Adrenal gland (tissue), 12 donors: ENCODE results near the gene SEMA5A. TPM values are rescaled to one million over a fixed set of nuclear protein-coding genes. Genes with fewer than 3 reads are reported as not detected.
"Not testable (repeated sequence)": the region's sequence is repeated elsewhere in the genome, so short reads cannot be mapped to it uniquely, and the experiment has no call there.

ENCODE experiments used
- DNase-seq, 7 donors: peaks; one replicate each; pipeline ENCODE4 v3.0.0-alpha.2; 2019 to 2020
- H3K27ac ChIP-seq, 5 donors: fragments of 200-600 bp; sonication (generic) in 4 of 5; 1 replicate in 3 of 5; 2 replicates in 2 of 5; pipeline versions ENCODE4 v1.5.1 to v1.8.0; 2016 to 2020; ENCODE audit warnings: mild to moderate bottlenecking in 1 of 5
- H3K27me3 ChIP-seq: fragments of 200-600 bp; 2 replicates; pipeline ENCODE4 v1.8.0; 2021
- H3K36me3 ChIP-seq, 2 donors: fragments of 200-600 bp; replicated peaks in 1 of 2; 1 replicate in 1 of 2; 2 replicates in 1 of 2; pipeline versions ENCODE4 v1.5.1 to v1.8.0; 2018 to 2022
- H3K4me1 ChIP-seq, 2 donors: fragments of 200-600 bp; replicated peaks in 1 of 2; 1 replicate in 1 of 2; 2 replicates in 1 of 2; pipeline versions ENCODE4 v1.5.1 to v1.8.0; 2018 to 2021
- H3K4me3 ChIP-seq, 4 donors: fragments of 200-600 bp; sonication (generic) in 3 of 4; one replicate each; pipeline ENCODE4 v1.5.1; 2016 to 2018
- H3K9me3 ChIP-seq, 3 donors: fragments of 200-600 bp; sonication (generic) in 1 of 3; replicated peaks in 1 of 3; 1 replicate in 2 of 3; 2 replicates in 1 of 3; pipeline versions ENCODE4 v1.5.1 to v1.8.0; 2016 to 2021
- POLR2A ChIP-seq, 2 donors: fragments of 450-650 bp; IDR thresholded peaks; one replicate each; pipeline ENCODE4 v1.6.1; 2017; ENCODE audit warnings: antibody characterized with exemption in 2 of 2, mild to moderate bottlenecking in 2 of 2, moderate library complexity in 1 of 2
- WGBS, 4 donors: extraction: QIAGEN DNeasy Blood & Tissue Kit in 2 of 4; methylation state at CpG; one replicate each; pipeline versions ENCODE4 v1.1.5 to v1.1.7; 2013 to 2017; 5-methylcytosine and 5-hydroxymethylcytosine counted together
- intact Hi-C, 2 donors: fragments of 100-400 bp; cut with DNase I; formaldehyde crosslinking; loops; one replicate each; pipeline versions ENCODE4 v1.14.1 to v1.15.0; 2022 to 2023
- polyA plus RNA-seq, 3 donors: library from polyadenylated mRNA; stranded (reverse); fragments of 200-250 nt in 2 of 3; fragments of 350-450 nt in 1 of 3; fragmentation: Illumina TruSeq in 1 of 3; extraction: RNeasy Lipid Tissue Mini Kit (QIAGEN cat#74804) in 1 of 3; gene quantifications; one replicate each; pipeline ENCODE4 v1.2.3, GENCODE V29; 2013 to 2014
- total RNA-seq, 9 donors: library from RNA; depleted of rRNA in 4 of 9; stranded (reverse); fragments of >200 nt in 4 of 9; fragments of 120-200 nt in 1 of 9; fragmentation: NEBNext Ultra II Directional in 1 of 9; extraction: Animal tissue kit (Norgen Biotek cat#: 25700) in 1 of 9; gene quantifications; one replicate each; pipeline versions ENCODE4 v1.1.0 to v1.2.4, GENCODE V29; 2013 to 2023
- TF ChIP-seq, protein P1 (sequence below), 6 experiments: fragments of 450-650 bp in 4 of 6; fragments of 200-600 bp in 2 of 6; sonication (generic) in 1 of 6; IDR thresholded peaks; 1 replicate in 5 of 6; 2 replicates in 1 of 6; pipeline versions ENCODE4 v1.5.1 to v1.8.0; 2016 to 2021; ENCODE audit warnings: antibody characterized with exemption in 6 of 6, mild to moderate bottlenecking in 2 of 6, moderate library complexity in 1 of 6
- donor health status: healthy with polysubstance abuse.
- donor health status: Bipolar disorder and iron deficiency.
- donor health status: DM: yes; HTN: yes; CAD: no.
- donor health status: DM: no; HTN: no; CAD: no.
- donor health status: DM: no; HTN: no; CAD: no.
- donor health status: DM: yes; HTN: yes; CAD: no.

The SEMA5A gene
- total and polyA plus RNA-seq, 12 donors = 0.40 to 6.0 (median 2.6) TPM

DNA sequence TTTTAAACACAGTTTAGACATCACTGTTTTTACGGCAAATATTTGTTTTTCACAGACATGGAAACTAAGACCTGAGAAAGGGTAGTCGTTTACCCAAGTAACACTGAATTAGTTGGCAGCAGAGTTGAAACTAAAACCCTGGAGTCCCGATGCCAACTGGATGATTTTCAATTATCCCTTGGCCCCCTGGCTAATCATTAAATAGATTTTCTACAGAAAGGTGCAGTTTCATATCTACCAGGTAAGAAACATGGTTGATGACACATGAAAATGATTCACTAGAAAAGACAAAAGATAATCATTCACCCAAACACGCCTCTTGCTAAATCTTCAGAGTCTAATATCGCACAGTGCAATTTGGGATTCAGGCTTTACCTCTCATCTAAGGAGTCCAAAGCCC is 136.9 kb downstream of the SEMA5A start:
- no peak overlapping the region for H3K27ac ChIP-seq
- H3K27me3 ChIP-seq = no peaks in the 10 kb centered on the region
- H3K4me3 ChIP-seq = no peak overlapping the region
- WGBS, 4 donors = 84 to 88% (median 87%) methylated on average over 5 of the region's 5 CpGs
- no peaks in the 10 kb centered on the region for H3K36me3 ChIP-seq
- no peak for DNase-seq
- TF ChIP-seq, protein P1, sequence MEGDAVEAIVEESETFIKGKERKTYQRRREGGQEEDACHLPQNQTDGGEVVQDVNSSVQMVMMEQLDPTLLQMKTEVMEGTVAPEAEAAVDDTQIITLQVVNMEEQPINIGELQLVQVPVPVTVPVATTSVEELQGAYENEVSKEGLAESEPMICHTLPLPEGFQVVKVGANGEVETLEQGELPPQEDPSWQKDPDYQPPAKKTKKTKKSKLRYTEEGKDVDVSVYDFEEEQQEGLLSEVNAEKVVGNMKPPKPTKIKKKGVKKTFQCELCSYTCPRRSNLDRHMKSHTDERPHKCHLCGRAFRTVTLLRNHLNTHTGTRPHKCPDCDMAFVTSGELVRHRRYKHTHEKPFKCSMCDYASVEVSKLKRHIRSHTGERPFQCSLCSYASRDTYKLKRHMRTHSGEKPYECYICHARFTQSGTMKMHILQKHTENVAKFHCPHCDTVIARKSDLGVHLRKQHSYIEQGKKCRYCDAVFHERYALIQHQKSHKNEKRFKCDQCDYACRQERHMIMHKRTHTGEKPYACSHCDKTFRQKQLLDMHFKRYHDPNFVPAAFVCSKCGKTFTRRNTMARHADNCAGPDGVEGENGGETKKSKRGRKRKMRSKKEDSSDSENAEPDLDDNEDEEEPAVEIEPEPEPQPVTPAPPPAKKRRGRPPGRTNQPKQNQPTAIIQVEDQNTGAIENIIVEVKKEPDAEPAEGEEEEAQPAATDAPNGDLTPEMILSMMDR (IDR thresholded peaks at IDR 0.05) = no peak
- TF ChIP-seq POLR2A (IDR thresholded peaks at IDR 0.05) = no peak
- intact Hi-C loops = no loop called here
- H3K4me1 ChIP-seq = no peaks in the 10 kb centered on the region
- H3K9me3 ChIP-seq = no peaks in the 10 kb centered on the region

DNA sequence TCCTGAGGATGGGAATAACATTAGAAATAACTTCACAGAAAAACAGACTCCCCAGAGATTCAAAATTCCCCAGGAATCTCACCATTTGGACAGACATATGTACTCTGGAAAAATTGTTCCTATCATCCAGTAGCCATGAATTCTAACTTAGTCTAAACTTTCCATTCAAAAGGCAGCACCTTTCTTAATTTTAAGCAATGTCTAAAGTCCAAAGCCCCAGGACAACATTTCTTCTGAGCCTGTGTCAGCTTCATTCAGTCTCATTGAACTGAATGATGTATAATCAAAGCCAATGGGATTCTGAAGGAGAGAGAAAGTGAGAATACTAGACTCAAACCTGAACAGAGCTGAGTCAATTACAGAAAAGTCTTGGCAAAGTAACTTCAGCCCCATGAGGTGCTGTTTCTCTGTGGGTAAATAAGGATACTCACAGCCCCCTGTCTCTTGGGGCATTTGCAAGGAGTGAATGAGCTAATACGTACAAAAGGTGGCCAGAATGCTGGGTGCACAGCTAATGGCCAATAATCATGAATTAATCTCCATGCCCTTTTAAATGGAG is 140.6 kb downstream of the SEMA5A start:
- Histone ChIP-seq H3K36me3 (no peaks in the 10 kb centered on the region), H3K27ac (no peak overlapping the region), H3K4me3 (no peak overlapping the region), H3K27me3 (no peaks in the 10 kb centered on the region), H3K9me3 (no peaks in the 10 kb centered on the region), H3K4me1 (no peaks in the 10 kb centered on the region)
- intact Hi-C loops = no loop called here
- DNase-seq = no peak
- no peak for TF ChIP-seq POLR2A (IDR thresholded peaks at IDR 0.05)
- TF ChIP-seq, protein P1 (IDR thresholded peaks at IDR 0.05) = no peak
- 61 to 100% (median 82%) methylated on average over 1 of the region's 1 CpG for WGBS, 4 donors

DNA sequence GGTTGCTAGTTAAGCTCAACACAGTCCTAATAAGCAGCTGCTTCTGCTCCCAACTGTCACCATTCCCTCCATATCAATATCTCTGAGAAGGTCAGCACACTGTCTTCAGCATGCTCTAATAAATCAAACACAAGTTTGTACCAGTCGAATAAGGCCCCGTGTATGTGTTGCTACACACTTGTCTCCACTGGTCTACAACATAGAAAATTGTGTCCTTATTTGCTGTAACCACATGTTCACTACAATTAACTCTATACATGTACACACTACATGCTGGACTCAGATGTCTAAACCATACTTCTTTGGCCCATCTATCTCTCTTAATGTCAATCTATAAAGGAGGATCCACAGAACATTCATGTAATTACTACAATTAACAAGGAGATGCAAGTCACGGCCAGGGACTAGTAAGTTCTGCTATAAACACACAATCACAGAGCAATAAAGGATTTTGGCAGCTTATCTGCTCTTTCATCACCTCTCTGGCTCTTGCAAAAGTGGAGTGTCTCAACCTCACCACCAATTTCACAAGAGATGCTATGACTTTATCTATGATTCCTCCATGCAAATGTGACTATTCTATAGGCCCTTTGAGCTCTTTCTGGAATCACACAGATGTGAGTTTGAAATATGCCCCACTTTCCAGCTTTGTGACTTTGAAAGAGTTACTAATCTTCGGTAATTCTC is 143.9 kb downstream of the SEMA5A start:
- TF ChIP-seq POLR2A (IDR thresholded peaks at IDR 0.05) = no peak
- TF ChIP-seq, protein P1 (IDR thresholded peaks at IDR 0.05) = no peak
- H3K27ac ChIP-seq = no peak overlapping the region
- 56 to 69% (median 61%) methylated on average over 4 of the region's 4 CpGs for WGBS, 4 donors
- H3K27me3 ChIP-seq = no peaks in the 10 kb centered on the region
- H3K36me3 ChIP-seq = no peaks in the 10 kb centered on the region
- no peak for DNase-seq
- H3K4me3 ChIP-seq = no peak overlapping the region
- H3K9me3 ChIP-seq = no peaks in the 10 kb centered on the region
- intact Hi-C loops = no loop called here
- H3K4me1 ChIP-seq = no peaks in the 10 kb centered on the region

DNA sequence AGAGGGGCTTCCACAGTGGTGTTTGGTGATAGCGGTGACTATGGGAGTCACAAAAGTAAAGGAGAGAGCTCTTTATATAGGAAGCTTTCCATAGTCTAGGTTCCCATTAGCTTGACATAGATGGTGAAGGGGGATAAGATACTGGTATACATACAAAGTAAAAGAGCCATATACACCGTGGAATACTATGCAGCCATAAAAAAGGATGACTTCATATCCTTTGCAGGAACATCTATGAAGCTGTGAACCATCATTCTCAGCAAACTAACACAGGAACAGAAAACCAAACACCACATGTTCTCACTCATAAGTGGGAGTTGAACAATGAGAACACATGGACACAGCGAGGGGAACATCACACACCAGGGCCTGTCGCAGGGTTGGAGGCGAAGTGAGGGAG is 146.1 kb downstream of the SEMA5A start:
- H3K27me3 ChIP-seq, H3K4me3 ChIP-seq, H3K4me1 ChIP-seq, H3K27ac ChIP-seq, intact Hi-C loops, H3K36me3 ChIP-seq, H3K9me3 ChIP-seq, DNase-seq: not testable (repeated sequence)
- WGBS, 4 donors = 78 to 94% (median 84%) methylated on average over 5 of the region's 5 CpGs

DNA sequence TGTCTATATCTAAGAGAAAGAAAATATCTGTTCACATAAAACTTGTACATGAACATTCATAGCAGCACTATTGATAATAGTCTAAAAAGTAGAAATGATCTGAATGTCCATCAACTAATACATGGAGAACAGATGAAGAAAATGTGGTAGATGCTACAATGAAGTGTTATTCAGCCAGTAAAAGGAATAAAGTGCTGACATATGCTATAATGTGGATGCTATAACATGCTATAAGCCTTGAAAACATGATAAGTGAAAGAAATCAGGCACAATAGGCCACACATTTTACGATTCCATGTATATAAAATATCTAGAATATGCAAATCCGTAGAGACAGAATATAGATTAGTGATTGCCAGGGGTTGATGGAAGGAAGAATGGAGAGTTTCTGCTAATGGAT is 146.8 kb downstream of the SEMA5A start:
- H3K4me1 ChIP-seq = no peaks in the 10 kb centered on the region
- 79 to 89% (median 81%) methylated on average over 2 of the region's 2 CpGs for WGBS, 4 donors
- DNase-seq = no peak
- no peak overlapping the region for H3K27ac ChIP-seq
- TF ChIP-seq, protein P1 (IDR thresholded peaks at IDR 0.05) = no peak
- no peak for TF ChIP-seq POLR2A (IDR thresholded peaks at IDR 0.05)
- intact Hi-C loops = no loop called here
- H3K4me3 ChIP-seq = no peak overlapping the region
- no peaks in the 10 kb centered on the region for H3K36me3 ChIP-seq
- H3K27me3 ChIP-seq = no peaks in the 10 kb centered on the region
- no peaks in the 10 kb centered on the region for H3K9me3 ChIP-seq
